Skeletal muscle satellite cell (primary cell): ENCODE data around the gene IFT43. TPM values are rescaled to one million over a fixed set of nuclear protein-coding genes. Genes with fewer than 3 reads are reported as not detected.
A peak's percentile ranks its signal among the peaks of the same experiment; 100 is the strongest.

Experiments
- H3K27me3 ChIP-seq: 2 replicates; pipeline ENCODE4 v1.7.0; 2013; ENCODE audit warnings: low read length; ENCODE audit not compliant: control insufficient read depth, insufficient read depth
- H3K36me3 ChIP-seq: 2 replicates; pipeline ENCODE4 v1.7.0; 2013; ENCODE audit warnings: mild to moderate bottlenecking, control low read depth, low read length; ENCODE audit not compliant: insufficient read depth
- H3K4me1 ChIP-seq: 2 replicates; pipeline ENCODE4 v1.7.0; 2013; ENCODE audit warnings: low read length; ENCODE audit not compliant: control insufficient read depth, insufficient read depth
- H3K4me2 ChIP-seq: 2 replicates; pipeline ENCODE4 v1.7.0; 2013; ENCODE audit warnings: mild to moderate bottlenecking, low read length
- H3K4me3 ChIP-seq: 2 replicates; pipeline ENCODE4 v1.7.0; 2013; ENCODE audit warnings: low read length
- H3K9ac ChIP-seq: 2 replicates; pipeline ENCODE4 v1.7.0; 2013; ENCODE audit warnings: mild to moderate bottlenecking, low read depth, low read length, moderate library complexity
- H3K9me3 ChIP-seq: replicated peaks from 2 replicates; pipeline ENCODE4 v1.7.0; 2013; ENCODE audit warnings: mild to moderate bottlenecking, control low read depth, low read length
- total RNA-seq: library from RNA; depleted of rRNA; stranded (reverse); fragments of >200 nt; gene quantifications from 2 replicates; pipeline ENCODE4 v1.2.3, GENCODE V29; 2012; rRNA removed

The IFT43 gene
- 26.6 and 36.0 TPM in 2 replicates for total RNA-seq

DNA sequence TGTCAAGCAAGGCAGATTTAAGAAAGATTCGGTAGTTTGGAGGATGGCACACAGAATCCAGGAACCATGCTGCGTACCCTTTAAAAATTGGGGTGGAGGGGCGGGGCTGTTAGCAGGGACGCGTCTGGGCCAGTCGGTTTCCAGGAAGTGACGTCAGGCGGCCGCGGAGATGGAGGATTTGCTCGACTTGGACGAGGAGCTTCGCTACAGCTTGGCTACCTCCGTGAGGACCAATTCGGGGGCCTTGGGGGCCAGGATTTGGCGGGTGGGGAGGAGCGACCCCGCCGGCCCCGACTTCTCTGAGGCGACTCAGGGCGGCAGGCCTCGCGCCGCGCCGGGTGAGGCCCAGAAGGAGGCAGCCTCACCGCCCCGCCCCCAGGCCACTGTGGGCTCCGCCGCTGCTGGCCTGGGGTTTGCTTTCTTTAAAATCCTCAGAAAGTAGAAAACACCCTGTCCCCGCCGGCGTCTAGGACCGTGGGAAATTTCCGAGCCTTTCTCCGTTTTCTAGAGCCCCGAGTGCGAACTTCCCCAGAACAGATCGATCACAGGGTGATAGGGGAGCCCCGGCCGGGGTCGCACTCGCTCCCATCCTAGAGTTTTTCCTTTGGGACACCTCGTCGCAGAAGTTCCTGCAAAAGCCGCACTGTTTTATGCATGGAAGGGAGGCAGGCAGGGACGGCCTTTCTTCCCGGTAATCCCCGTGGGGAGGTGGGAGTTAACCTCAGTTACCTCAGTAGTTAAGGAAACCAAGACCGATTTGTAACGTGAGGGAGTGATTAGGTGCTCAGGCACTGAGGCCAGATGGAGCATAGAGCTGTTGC is at the start of gene IFT43:
Gene IFT43, plus strand, starts transcription at position 146 of the 821 bp plus-strand sequence. Its CDS starts 24 bp downstream, at position 170.
- Histone ChIP-seq H3K27me3 (peaks cover 4% of the 10 kb centered on the region), H3K9ac (peak within 1 kb of the TSS; percentile 95), H3K4me3 (peak within 1 kb of the TSS; percentile 89), H3K4me1 (peaks cover 27% of the 10 kb centered on the region), H3K36me3 (peaks cover 10% of the 10 kb centered on the region), H3K9me3 (no peaks in the 10 kb centered on the region), H3K4me2 (peak within 1 kb of the TSS; percentile 98)

DNA sequence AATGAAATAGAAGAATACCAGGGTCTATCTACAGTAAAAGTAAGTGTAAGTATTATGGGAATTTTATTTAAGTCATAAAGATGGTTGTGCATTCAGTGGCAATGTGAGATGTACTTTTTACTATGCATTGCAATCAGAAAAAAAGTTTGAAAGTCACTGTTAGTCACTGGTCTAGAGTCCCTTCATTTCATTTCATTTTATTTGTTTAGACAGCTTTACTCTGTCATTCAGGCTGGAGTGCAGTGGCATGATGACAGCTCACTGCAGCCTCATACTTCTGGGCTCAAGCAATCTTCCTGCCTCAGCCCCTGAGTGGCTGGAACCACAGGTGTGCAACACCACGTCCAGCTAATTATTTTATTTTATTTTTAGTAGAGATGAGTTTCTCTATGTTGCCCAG is 46.4 kb upstream of the IFT43 start:
- Histone ChIP-seq H3K9ac (no peak overlapping the region), H3K4me1 (no peaks in the 10 kb centered on the region), H3K4me3 (no peak overlapping the region)

DNA sequence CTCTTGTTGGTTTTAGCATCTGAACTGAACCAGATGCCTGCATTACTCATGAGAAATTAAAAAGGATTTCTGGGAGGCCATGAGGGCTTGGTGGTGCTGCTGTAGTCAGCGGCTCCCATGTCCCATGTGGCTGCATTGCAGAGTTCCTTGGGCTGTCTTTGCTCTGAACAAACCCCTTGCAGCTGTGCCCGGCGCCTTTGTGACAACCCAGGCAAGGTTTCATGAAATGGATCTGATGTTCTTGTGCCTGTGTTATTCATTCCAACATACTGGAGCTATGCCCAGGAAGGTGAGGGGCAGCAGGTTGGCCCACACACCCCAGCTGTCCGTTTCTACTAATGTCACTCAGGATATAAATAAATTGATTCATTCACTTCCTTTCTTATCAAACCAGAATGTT is 44.5 kb upstream of the IFT43 start:
- no peaks in the 10 kb centered on the region for H3K36me3 ChIP-seq

More for the DNA sequence above, 46.4 kb upstream of the IFT43 start:
- Histone ChIP-seq H3K9me3 (no peaks in the 10 kb centered on the region), H3K36me3 (no peaks in the 10 kb centered on the region), H3K4me2 (no peak overlapping the region), H3K27me3 (no peaks in the 10 kb centered on the region)

GRCh38 chr14:75944607-75945241 is 40.8 kb upstream of the IFT43 start:
- no peaks in the 10 kb centered on the region for H3K27me3 ChIP-seq
- H3K4me1 ChIP-seq, result no peaks in the 10 kb centered on the region
- no peaks in the 10 kb centered on the region for H3K9me3 ChIP-seq
- H3K9ac ChIP-seq, result no peak overlapping the region
- H3K4me2 ChIP-seq, result no peak overlapping the region
- H3K36me3 ChIP-seq, result no peaks in the 10 kb centered on the region
- no peak overlapping the region for H3K4me3 ChIP-seq

More for the DNA sequence above, 44.5 kb upstream of the IFT43 start:
- H3K4me1 ChIP-seq, result no peaks in the 10 kb centered on the region
- H3K4me2 ChIP-seq, result no peak overlapping the region
- H3K4me3 ChIP-seq, result no peak overlapping the region
- H3K9ac ChIP-seq, result no peak overlapping the region
- H3K27me3 ChIP-seq, result no peaks in the 10 kb centered on the region
- no peaks in the 10 kb centered on the region for H3K9me3 ChIP-seq

DNA sequence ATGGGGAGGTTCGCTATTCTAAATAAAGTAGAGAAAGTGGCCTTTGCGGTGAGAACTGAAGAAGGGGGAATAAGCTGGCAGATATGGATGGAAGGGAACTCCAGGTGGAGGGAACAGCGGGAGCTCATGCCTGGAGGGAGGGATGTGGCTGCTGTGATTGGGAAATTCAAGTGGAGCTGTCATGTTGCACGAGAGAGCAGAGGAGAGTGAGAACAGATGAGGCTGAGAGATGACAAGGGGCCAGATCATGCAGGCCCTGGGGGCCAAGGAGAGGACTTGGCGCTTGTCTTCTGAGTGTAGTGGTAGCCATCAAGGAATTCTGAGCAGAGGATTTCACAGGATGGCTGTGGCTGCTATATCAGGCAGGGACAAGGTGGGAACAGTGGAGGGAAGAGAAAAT is 38.8 kb upstream of the IFT43 start:
- Histone ChIP-seq H3K4me3 (no peak overlapping the region), H3K36me3 (no peaks in the 10 kb centered on the region), H3K9me3 (no peaks in the 10 kb centered on the region), H3K4me2 (no peak overlapping the region), H3K9ac (no peak overlapping the region), H3K4me1 (no peaks in the 10 kb centered on the region), H3K27me3 (no peaks in the 10 kb centered on the region)

DNA sequence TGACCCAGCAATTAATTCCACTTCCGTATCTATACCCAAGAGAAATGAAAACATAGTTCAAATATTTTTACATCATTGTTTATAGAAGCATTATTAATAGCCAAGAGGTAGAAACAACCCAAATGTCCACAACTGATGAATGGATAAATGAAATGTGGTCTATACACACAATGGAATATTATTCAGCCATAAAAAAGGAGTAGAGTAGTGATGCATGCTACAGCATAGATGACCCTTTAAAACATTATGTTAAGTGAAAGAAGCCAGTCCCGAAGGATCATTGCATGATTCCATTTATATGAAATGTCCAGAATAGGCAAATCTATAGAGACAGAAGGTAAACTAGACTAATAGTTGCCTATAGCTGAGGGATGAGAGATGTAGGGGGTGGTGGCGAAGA is 33.1 kb upstream of the IFT43 start:
- no peaks in the 10 kb centered on the region for H3K27me3 ChIP-seq
- no peaks in the 10 kb centered on the region for H3K4me1 ChIP-seq
- H3K4me3 ChIP-seq, result no peak overlapping the region
- no peaks in the 10 kb centered on the region for H3K36me3 ChIP-seq
- no peaks in the 10 kb centered on the region for H3K9me3 ChIP-seq
- H3K4me2 ChIP-seq, result no peak overlapping the region
- H3K9ac ChIP-seq, result no peak overlapping the region

GRCh38 chr14:75959031-75959430 is 26.5 kb upstream of the IFT43 start:
- no peaks in the 10 kb centered on the region for H3K27me3 ChIP-seq
- no peaks in the 10 kb centered on the region for H3K36me3 ChIP-seq
- H3K4me3 ChIP-seq, result no peak overlapping the region
- no peak overlapping the region for H3K4me2 ChIP-seq
- H3K9ac ChIP-seq, result no peak overlapping the region
- no peaks in the 10 kb centered on the region for H3K9me3 ChIP-seq
- H3K4me1 ChIP-seq, result no peaks in the 10 kb centered on the region

DNA sequence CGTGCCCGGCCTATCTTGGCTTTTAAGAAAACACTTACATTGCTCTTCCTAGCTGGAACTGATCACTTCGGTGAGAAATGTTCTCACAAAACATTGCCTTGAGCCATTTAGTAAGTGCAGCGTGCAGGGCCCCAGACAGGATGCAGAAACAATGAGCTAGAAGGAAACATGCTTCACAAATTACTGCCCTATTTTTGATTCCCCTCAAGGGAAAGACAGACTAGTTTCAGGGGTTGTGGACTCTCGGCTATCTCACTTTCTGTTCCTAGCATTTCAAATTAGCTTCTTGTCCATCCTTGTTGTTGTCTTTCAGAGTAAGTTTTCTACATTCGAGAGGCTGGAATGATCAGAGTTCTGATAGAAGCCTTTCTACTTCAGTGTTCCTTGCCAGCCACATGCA is 25.3 kb upstream of the IFT43 start:
- no peaks in the 10 kb centered on the region for H3K9me3 ChIP-seq
- no peak overlapping the region for H3K4me3 ChIP-seq
- H3K9ac ChIP-seq, result no peak overlapping the region
- no peak overlapping the region for H3K4me2 ChIP-seq
- H3K36me3 ChIP-seq, result no peaks in the 10 kb centered on the region
- H3K4me1 ChIP-seq, result no peaks in the 10 kb centered on the region
- no peaks in the 10 kb centered on the region for H3K27me3 ChIP-seq

DNA sequence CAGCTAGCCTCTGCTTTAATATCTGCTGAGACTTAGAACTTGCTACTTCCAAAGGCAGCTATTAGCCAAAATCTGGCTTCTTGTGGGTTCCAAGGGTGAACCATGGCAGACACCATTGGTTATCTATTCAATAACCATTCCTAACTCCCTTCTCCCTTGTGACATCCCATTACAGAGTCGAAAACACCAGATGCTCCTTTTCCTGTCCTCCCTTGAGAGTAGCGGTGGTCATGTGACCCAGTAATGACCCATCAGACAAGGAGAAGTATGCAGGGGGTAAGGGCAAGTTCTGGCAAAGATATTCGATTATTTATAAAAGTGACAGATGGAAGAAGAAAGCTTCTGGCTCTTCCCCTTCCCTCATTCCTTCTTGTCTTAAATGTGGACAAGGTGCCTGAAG is 23.9 kb upstream of the IFT43 start:
- Histone ChIP-seq H3K4me2 (no peak overlapping the region), H3K27me3 (no peaks in the 10 kb centered on the region), H3K36me3 (no peaks in the 10 kb centered on the region), H3K4me1 (no peaks in the 10 kb centered on the region), H3K9ac (no peak overlapping the region), H3K4me3 (no peak overlapping the region), H3K9me3 (no peaks in the 10 kb centered on the region)

DNA sequence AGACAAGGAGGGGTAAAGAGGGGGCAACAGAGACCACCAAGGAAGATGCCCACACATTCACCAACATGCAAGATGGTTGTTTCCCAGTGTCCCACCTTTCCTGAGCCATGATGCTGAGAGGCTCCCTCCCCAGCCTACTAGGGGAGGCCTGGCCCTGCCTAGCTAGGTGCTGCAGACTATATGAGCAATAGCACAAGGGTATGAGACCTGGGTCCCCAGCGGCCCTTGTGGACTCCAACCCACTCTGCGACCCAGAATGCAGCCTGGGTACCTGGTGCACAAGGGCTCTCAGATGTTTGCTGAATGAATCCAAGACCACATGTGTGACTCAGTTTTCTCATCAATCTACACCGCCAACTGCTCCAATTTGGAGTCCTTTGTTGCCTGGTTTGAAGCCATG is 17.7 kb upstream of the IFT43 start:
- no peaks in the 10 kb centered on the region for H3K9me3 ChIP-seq
- H3K4me3 ChIP-seq, result no peak overlapping the region
- H3K9ac ChIP-seq, result no peak overlapping the region
- no peaks in the 10 kb centered on the region for H3K27me3 ChIP-seq
- no peak overlapping the region for H3K4me2 ChIP-seq
- H3K4me1 ChIP-seq, result peaks cover 6% of the 10 kb centered on the region
- H3K36me3 ChIP-seq, result no peaks in the 10 kb centered on the region

DNA sequence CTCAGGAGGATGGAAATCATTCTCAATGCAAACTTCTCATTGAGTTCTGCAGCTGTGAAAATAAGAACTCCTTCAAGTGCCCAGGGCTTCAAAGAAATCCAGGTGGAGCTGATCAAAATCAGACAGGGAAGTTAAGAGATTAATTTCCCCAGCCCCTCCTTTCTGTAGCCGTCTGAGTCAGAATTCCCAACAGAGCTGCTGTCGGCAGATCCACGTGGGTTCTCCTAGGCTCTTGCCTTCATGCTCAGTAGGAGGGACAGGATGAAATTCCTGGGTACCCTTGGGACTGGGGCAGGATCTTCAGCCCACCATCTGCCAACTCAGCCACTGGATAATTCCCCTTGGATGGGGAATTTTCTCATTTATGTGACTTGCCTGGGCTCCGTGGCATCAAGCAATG is 17.1 kb upstream of the IFT43 start:
- Histone ChIP-seq H3K9ac (no peak overlapping the region), H3K27me3 (no peaks in the 10 kb centered on the region), H3K4me1 (peaks cover 6% of the 10 kb centered on the region), H3K9me3 (no peaks in the 10 kb centered on the region), H3K4me3 (no peak overlapping the region), H3K36me3 (no peaks in the 10 kb centered on the region), H3K4me2 (no peak overlapping the region)

- Histone ChIP-seq H3K9me3 (no peaks in the 10 kb centered on the region), H3K4me3 (no peak overlapping the region), H3K4me2 (no peak overlapping the region), H3K9ac (no peak overlapping the region), H3K36me3 (no peaks in the 10 kb centered on the region), H3K27me3 (no peaks in the 10 kb centered on the region), H3K4me1 (peaks cover 6% of the 10 kb centered on the region)
Measured at GRCh38 chr14:75969126-75969525, 16.4 kb upstream of the IFT43 start.
